NK-92 (cell line): ENCODE results near the gene RAPGEFL1.
"Not testable (repeated sequence)": the region's sequence is repeated elsewhere in the genome, so short reads cannot be mapped to it uniquely, and the experiment has no call there.

Experiments
- DNase-seq: peaks from one replicate; lab custom pipeline; 2025; ENCODE audit not compliant: unreplicated experiment; lab: John Stamatoyannopoulos, UW

RAPGEFL1 gene, protein sequence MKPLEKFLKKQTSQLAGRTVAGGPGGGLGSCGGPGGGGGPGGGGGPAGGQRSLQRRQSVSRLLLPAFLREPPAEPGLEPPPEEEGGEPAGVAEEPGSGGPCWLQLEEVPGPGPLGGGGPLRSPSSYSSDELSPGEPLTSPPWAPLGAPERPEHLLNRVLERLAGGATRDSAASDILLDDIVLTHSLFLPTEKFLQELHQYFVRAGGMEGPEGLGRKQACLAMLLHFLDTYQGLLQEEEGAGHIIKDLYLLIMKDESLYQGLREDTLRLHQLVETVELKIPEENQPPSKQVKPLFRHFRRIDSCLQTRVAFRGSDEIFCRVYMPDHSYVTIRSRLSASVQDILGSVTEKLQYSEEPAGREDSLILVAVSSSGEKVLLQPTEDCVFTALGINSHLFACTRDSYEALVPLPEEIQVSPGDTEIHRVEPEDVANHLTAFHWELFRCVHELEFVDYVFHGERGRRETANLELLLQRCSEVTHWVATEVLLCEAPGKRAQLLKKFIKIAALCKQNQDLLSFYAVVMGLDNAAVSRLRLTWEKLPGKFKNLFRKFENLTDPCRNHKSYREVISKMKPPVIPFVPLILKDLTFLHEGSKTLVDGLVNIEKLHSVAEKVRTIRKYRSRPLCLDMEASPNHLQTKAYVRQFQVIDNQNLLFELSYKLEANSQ

DNA sequence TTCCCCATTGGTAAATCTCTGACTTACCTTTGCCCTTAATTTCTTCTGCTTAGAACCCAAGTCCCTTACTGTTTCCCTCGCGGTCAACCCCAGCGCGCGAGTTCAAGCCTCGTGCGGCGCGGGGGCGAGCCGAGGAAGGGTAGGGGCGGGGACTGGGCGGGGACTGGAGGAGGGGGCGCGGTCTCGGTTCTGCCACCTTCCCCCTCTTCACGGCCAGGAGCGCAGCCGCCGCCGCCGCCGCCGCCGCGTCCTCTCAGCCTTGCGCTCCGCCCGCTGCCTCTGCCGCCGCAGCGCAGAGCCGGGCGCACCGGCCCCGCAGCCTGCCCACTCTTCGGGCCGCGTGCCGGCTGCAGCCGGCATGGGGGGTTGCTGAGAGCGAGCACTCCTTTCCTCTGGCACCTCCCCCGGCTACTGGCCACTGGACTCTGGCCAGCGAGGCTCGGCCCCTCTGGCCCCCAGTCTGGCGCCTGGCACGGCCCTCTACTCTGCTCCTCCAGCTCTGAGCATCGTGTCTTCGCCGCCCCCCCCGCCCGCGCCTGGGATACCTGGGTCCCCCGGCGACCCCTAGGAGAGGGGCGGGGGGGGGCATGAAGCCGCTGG is at the start of gene RAPGEFL1:
Gene RAPGEFL1, plus strand, starts transcription at position 196 of the 600 bp plus-strand sequence. Its CDS starts 392 bp downstream, at position 588.
- no peak for DNase-seq

DNA sequence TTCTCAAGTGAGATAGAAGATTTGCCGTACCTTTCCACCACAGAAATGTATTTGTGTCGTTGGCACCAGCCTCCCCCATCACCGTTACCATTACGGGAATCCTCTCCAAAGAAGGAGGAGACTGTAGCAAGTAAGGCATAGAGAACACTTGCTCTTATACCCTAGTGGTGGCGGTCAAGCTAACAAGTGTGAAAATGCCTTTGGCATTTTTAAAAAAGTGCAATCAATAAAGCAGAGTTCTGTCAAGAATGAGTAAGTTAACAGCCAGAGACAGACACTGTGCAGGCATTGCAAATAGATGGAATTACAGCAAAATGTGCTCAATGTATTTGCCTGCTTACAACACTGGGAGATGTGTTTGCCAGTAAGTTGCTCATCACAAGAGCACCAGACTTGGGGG is 47.8 kb upstream of the RAPGEFL1 start:
- no peak for DNase-seq

DNA sequence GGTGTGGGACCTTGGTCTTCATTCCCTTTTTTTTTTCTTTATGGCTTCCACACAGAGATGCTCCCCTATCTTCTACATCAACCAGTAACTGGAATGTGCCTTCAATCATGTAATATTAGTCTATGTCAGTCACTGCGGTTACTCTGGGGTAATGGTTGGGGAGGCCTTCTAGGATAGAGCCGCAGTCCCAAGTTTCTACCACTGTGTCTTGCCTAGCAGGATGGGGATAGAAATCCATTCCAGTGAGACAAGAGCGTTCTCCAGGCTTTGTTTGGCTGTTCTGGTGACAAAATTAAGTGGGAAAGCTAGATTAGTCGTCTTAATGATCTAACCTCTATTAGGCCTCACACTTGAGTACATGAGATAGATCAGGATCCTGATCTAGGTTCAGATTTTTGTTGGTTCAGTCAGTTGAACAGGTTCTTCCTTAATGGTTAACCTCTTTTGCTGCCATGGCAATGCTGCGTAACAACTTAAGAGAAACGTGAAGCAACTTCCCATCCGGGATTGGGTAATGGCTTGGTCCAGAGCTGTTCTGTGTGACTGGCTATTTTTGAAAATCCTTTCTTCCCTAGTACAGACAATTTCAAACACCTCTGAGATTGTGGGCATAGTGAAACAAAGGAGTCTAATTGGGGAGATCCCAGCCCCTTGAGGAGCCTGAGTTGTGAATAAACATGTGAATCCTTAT is 46.8 kb upstream of the RAPGEFL1 start:
- DNase-seq = no peak

DNA sequence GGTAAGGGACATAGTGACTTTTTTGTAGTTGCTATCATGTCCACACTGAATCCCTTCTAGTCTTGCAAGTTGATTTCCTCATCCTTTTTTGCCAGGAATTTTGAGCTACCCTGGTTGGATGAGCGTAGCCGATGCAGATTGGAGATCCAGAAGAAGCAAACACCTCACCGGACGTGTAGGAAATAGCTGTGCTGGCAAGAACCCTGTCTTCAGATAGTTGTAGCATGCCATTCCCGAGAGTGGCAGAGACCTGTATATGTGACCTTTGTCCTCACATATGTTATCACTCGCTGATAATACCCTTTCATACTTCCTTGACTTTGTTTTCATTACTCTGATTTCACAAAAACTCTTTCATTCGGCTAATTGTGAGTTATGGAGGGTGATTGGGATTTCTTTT is 43.1 kb upstream of the RAPGEFL1 start:
- no peak for DNase-seq

DNA sequence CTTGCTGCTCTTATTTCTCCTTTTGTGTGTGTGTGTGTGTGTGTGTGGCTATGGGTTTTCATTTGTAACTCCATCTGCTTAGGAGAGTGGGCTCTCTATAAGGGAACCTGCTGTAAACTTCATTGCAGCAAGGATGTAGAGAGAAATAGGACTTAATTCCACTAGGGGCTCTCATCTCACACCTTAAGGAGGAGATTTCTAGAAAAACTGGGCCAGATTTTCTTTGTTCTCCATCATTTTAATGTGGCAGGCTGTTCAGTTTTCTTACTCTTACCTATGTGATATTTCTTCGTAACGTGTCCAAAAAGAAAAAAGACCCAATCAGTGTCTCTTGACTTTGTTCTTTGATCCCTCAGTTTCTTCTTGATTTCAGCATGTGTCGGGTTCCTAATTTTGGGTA is 41.5 kb upstream of the RAPGEFL1 start:
- no peak for DNase-seq

DNA sequence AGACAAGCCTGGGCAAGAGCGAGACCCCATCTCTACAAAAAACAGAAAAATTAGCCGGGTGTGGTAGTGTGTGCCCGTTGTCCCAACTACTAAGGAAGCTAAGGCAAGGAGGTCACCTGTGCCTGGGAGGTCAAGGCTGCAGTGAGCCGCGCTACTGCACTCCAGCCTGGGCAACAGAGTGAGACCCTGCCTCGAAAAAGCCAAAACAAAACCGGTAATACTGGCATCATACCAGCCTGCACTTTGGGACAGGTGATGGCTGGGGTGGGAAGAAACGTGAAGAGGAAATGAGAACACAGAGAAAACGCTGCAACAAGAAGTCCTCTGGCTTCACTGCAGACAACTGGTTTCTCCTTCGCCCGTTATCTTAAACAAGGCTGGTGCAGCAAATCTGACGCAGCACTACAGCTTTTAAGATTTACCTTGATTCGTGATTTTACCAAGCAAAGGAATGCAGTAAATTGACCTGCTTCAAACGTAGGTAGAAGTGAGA is 37.7 kb upstream of the RAPGEFL1 start:
- DNase-seq = no peak

DNA sequence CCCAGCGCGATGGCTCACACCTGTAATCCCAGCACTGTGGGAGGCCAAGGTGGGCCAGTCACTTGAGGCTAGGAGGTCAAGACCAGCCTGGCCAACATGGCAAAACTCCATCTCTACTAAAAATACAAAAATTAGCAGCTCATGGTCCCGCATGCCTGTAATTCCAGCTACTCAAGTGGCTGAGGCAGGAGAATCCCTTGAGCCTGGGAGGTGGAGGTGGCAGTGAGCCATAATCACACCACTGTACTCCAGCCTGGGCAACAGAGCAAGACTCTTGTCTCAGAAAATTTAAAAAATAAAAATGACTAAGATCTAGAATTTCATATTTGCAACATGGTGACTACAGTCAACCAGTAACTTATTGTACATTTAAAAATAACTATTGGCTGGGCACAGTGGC is 34.1 kb upstream of the RAPGEFL1 start:
- not testable (repeated sequence) for DNase-seq

DNA sequence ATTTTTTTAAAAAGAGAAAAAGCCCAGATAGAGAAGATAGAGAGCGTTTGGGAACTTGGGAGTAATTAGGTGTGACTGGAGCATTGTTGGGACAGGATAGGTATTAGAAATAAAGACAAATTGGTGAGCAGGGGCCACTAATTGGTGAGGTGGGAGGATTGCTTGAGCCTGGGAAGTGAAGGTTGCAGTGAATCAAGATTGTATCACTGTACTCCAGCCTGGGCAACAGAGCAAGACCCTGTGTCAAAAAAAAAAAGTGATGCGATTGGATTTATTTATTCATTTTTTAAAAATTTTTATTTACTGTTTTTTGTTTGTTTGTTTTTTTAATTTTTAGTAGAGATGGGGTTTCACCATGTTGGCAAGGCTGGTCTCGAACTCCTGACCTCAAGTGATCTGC is 31.8 kb upstream of the RAPGEFL1 start:
- no peak for DNase-seq

DNA sequence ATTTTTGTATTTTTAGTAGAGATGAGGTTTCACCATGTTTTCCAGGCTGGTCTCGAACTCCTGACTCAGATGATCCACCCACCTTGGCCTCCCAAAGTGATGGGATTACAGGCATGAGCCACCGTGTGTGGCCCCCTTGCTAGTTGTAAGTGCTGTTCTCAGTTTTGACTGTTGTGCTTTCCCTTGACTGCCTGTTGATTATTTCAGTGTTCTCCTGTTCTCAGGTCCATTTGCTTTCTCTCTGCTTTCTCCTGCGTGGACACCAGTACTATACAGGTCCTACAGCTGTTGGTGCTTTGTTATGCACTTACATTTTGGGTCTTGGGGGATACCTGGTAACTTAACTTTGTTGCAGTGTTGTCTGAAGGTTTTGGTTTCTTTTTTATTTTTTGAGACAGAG is 28.7 kb upstream of the RAPGEFL1 start:
- no peak for DNase-seq

DNA sequence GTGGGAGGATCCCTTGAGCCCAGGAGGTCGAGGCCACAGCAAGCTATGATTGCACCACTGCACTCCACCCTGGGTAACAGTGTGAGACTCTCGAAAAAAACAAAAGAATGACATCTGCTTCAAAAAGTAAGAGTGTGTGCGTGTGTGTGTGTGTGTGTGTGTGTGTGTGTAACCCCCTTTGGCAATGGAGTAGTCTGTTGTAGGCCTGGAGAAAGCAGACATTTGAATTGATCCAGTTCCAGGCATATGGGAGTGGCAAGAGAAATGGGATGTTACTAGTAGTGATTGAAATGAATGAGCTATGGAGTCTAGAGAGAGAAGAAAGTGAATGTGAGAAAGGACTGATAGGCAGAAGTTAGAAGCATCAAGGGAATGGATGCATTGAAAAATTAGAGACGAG is 27.0 kb upstream of the RAPGEFL1 start:
- DNase-seq = no peak

DNA sequence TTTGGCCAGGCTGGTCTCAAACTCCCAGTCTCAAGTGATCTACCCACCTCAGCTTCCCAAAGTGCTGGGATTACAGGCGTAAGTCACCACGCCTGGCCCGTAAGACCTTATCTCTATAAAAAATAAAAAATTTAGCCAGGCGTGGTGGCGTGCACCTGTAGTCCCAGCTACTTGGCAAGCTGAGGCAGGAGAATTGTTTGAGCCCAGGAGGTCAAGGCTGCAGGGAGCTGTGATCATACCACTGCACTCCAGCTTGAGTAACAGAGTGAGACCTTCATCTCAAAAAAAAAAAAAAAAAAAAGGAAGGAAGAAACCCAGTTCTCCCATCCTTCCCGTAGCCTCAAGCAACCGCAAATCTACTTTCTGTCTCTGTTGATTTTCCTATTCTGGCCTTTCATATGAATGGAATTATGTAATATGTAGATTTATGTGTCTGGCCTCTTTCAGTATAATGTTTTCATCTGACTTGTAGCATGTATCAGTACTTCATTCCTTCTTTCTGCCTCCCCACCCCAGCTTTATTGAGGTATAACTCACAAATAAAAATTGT is 25.8 kb upstream of the RAPGEFL1 start:
- no peak for DNase-seq

DNA sequence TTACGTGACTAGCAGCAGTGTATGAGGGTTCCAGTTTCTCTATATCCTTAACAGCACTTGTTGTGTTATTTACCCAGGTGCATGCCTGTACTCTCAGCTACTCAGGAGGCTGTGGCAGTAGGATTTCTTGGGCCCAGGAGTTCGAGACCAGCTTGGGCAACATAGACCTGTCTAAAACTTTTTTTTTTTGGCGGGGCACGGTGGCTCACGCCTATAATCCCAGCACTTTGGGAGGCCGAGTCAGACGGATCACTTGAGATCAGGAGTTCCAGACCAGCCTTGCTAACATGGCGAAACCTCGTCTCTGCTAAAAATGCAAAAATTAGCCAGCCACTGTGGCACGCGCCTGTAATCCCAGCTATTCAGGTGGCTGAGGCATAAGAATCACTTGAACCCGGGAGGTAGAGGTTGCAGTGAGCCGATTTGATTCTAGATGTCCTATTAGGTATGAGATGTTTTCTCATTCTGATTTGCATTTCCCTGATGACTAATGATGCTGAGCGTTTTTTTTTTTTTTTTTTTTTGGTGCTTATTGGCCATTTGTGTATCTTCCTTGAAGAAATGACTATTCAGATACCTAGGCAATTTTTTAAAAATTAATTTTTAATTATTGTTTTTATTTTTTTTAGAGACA is 23.6 kb upstream of the RAPGEFL1 start:
- DNase-seq = no peak

DNA sequence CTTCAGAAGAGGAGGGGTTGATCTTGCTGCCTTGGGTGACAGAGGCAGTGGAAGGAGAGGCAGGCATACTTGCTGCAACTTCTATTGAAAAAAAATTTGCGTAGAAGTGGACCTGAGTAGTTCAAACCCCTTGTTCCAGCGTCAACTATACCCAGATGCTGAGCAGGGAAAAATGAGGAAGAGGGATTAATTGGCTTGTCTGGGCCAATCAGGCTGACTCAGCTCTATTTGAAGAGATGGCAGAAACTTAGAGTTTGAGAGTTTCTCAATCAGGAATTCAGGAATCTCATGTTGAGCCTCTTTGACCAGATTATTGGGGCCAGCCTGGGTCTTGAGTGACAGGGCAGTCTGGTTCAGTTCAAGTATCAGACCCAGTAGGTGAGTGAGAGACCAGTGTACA is 19.3 kb upstream of the RAPGEFL1 start:
- DNase-seq = no peak

DNA sequence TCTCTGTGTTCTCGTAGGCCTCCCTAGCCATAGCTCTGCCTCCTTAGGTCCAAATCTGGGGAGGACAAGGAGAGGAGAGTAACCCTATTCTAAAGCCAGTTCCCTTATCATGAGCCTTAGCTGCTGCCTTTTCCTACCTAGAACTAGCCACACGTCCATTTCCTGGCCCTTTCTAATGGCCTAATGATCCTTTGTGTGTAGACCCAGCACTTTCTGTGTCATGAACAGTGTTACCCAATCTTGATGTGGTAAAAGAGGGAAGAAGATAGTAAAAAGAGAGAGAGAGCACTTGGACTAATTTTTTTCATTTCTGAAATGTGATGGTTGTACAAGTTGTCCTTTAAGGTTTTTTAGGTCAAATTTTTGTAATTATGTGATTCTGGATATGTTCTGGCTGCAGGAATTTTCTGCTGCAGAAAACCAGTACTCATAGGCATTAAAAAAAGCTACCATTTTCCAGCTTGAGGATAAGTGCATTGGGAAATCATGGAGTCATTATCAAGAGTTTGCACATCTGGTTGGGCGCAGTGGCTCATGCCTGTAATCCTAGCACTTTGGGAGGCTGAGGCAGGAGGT is 18.7 kb upstream of the RAPGEFL1 start:
- DNase-seq = no peak

DNA sequence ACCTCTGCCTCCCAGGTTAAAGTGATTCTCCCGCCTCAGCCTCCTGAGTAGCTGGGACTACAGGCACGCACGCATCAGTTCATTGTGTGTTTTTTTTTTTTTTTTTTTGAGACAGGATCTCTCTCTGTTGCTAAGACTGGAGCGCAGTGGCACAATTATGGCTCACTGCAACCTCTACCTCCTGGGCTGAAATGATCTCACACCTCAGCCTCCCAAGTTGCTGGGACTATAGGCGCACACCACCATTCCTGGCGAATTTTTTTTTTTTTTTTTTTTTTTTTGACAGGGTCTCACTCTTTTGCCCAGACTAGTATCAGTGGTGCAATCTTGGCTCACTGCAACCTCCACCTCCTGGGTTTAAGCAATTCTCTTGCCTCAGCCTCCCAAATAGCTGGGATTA is 17.8 kb upstream of the RAPGEFL1 start:
- no peak for DNase-seq

DNA sequence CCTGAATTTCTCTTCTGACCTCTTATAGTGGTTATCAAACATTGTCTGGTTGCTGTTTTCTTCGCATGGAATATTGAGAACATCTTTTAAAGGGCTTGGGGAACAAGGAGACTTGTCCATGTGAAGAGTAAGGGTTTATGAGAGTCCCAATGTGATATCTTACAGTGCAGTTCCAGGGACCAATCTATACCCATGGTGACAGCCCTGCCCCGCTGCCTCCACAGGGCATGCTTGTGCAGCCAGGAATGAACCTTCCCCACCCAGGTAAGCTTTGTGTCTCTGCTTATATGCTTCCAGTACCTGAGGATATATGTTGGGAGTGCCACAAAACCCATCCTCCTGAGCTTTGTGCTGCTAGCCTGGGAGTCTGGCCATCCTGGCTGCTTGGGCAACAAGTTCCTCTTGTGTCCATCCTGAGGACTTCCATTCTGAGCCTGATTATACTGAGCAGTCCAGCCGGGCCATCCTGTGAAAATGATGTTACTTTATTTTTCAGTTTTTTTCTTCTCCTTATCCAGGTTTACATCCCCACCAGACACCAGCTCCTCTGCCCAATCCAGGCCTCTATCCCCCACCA is 9.5 kb upstream of the RAPGEFL1 start:
- no peak for DNase-seq

DNA sequence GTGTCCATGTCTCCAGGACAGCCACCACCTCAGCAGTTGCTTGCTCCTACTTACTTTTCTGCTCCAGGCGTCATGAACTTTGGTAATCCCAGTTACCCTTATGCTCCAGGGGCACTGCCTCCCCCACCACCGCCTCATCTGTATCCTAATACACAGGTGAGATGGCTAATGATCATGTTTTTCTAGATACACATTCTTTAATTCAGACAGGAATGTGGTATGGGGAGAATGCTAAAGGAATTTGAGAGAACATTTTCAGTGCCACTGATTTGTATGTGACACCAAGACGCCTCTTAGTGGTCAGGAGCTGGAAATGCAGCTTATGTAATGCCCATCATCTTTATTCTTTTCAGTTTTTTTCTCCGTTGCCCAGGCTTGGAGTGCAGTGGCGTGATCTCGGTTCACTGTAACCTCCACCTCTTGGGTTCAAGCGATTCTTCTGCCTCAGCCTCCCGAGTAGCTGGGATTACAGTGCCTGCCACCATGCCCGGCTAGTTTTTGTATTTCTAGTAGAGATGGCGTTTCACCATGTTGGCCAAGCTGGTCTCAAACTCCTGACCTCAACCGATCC is 8.9 kb upstream of the RAPGEFL1 start:
- DNase-seq = no peak

DNA sequence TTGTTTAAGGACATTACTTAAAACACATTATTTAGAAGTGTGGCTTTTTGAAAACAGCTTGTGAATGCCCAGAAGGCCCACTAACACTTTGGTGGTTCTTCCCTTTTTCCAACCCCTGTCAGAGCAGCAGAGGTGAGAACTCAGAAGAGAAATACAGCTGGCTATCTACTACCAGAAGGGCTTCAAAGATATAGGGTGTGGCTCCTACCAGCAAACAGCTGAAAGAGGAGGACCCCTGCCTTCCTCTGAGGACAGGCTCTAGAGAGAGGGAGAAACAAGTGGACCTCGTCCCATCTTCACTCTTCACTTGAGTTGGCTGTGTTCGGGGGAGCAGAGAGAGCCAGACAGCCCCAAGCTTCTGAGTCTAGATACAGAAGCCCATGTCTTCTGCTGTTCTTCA is 6.9 kb upstream of the RAPGEFL1 start:
- DNase-seq = no peak

DNA sequence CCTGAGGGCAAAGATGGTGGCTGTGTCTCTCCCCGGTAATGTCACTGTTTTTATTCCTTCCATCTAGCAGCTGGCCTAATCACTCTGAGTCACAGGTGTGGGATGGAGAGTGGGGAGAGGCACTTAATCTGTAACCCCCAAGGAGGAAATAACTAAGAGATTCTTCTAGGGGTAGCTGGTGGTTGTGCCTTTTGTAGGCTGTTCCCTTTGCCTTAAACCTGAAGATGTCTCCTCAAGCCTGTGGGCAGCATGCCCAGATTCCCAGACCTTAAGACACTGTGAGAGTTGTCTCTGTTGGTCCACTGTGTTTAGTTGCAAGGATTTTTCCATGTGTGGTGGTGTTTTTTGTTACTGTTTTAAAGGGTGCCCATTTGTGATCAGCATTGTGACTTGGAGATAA is 5.5 kb upstream of the RAPGEFL1 start:
- no peak for DNase-seq
